RWPE2 (cell line): ENCODE measurements around the gene CLN6.
A peak's percentile ranks its signal among the peaks of the same experiment; 100 is the strongest.
"Not testable (repeated sequence)": the region's sequence is repeated elsewhere in the genome, so short reads cannot be mapped to it uniquely, and the experiment has no call there.

ENCODE experiments used
- ATAC-seq: fragments of 200-7000 bp; cut with Tn5 transposase; 3 replicates; pipeline ENCODE4 v1.9.1; 2021; ENCODE audit warnings: low read depth
- DNase-seq: peaks from one replicate; pipeline ENCODE4 v3.0.0-alpha.2; 2020; ENCODE audit warnings: low spot score
- H3K27ac ChIP-seq: fragments of 450-650 bp; 2 replicates; pipeline ENCODE4 v1.5.1; 2017; ENCODE audit warnings: mild to moderate bottlenecking; ENCODE audit not compliant: poor library complexity, severe bottlenecking
- H3K27me3 ChIP-seq: fragments of 250-450 bp; sonication (Bioruptor Pico); 2 replicates; pipeline ENCODE4 v1.5.1; 2021; ENCODE audit warnings: mild to moderate bottlenecking, moderate library complexity; ENCODE audit not compliant: insufficient read depth, poor library complexity, severe bottlenecking
- H3K36me3 ChIP-seq: fragments of 250-450 bp; sonication (Bioruptor Pico); 2 replicates; pipeline ENCODE4 v1.5.1; 2020; ENCODE audit warnings: low read depth, mild to moderate bottlenecking, moderate library complexity
- H3K4me1 ChIP-seq: fragments of 250-450 bp; sonication (Bioruptor Pico); 2 replicates; pipeline ENCODE4 v1.5.1; 2021; ENCODE audit warnings: mild to moderate bottlenecking, moderate library complexity; ENCODE audit not compliant: insufficient read depth, poor library complexity, severe bottlenecking
- H3K4me3 ChIP-seq: fragments of 250-450 bp; sonication (Bioruptor Pico); 2 replicates; pipeline ENCODE4 v1.5.1; 2021; ENCODE audit warnings: mild to moderate bottlenecking, moderate library complexity; ENCODE audit not compliant: severe bottlenecking
- H3K9me3 ChIP-seq: fragments of 250-450 bp; sonication (Bioruptor Pico); 2 replicates; pipeline ENCODE4 v1.5.1; 2021; ENCODE audit warnings: mild to moderate bottlenecking, moderate library complexity; ENCODE audit not compliant: severe bottlenecking
- TF ChIP-seq, protein P1 (sequence below): fragments of 450-650 bp; IDR thresholded peaks from one replicate; pipeline ENCODE4 v1.5.1; 2017; ENCODE audit warnings: mild to moderate bottlenecking, moderate library complexity; ENCODE audit not compliant: poor library complexity, severe bottlenecking

CLN6 gene

DNA sequence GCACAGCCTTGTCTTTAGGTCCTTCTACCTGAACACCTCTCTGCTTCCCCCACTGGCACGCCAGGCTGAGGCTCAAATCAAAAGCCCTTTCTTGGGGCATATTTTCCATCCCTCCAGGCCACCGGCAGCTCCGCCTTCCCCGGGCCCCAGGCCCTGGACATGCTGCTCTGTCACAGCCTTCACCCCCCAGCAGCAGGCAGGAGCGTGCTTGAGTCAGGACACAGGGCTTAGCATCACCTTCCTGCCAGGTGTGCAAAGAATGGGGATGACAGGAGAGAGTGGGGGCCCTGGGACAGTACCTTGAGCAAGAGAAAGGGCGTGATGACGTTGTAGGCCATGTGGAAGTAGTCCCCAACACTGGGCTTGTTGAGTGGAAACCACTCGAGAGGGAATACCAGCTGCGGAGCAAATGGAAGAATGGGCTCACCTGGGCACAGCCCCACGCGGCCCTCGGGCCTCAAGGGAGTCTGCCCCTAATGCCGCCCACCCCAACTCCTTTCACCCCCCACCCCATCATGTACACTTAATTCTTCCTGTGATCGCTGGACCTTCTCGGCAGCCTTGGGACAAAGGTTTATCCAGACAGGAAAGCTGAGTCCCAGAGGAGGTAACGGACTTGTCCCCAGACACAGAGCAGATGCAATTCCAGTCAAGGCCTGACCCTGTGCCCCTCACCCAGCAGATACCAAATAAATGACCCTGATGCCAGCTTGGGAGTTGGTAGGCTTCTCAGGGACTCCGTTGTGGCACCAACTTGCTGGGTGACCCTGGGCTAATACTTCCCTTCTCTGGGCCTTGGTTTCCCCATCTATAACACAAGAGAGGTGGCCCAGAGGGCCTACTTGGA, 15.3 kb downstream of the CLN6 start:
- peaks cover 36% of the 10 kb centered on the region for H3K36me3 ChIP-seq
- H3K9me3 ChIP-seq = no peaks in the 10 kb centered on the region
- no peaks in the 10 kb centered on the region for H3K27me3 ChIP-seq
- H3K4me1 ChIP-seq = peaks cover 5% of the 10 kb centered on the region
- TF ChIP-seq, protein P1, sequence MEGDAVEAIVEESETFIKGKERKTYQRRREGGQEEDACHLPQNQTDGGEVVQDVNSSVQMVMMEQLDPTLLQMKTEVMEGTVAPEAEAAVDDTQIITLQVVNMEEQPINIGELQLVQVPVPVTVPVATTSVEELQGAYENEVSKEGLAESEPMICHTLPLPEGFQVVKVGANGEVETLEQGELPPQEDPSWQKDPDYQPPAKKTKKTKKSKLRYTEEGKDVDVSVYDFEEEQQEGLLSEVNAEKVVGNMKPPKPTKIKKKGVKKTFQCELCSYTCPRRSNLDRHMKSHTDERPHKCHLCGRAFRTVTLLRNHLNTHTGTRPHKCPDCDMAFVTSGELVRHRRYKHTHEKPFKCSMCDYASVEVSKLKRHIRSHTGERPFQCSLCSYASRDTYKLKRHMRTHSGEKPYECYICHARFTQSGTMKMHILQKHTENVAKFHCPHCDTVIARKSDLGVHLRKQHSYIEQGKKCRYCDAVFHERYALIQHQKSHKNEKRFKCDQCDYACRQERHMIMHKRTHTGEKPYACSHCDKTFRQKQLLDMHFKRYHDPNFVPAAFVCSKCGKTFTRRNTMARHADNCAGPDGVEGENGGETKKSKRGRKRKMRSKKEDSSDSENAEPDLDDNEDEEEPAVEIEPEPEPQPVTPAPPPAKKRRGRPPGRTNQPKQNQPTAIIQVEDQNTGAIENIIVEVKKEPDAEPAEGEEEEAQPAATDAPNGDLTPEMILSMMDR = no peak
- DNase-seq (peak; percentile 62), ATAC-seq (no peak)
- no peak overlapping the region for H3K27ac ChIP-seq
- H3K4me3 ChIP-seq = no peak overlapping the region

DNA sequence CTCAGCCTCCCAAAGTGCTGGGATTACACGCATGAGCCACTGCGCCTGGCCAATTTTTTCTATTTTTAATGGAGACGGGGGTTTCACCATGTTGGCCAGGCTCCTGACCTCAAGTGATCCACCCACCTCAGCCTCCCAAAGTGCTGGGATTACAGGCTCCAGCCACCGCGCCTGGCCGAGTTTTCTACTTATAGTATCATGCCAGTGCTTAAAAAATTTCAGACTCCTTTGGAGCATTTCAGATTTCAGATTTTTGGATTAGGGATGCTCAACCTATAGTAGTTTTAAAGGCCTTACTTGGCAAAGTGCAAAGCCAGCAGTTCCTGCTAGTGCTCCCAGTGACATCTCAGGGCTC, 16.1 kb downstream of the CLN6 start:
- H3K36me3 ChIP-seq = peaks cover 35% of the 10 kb centered on the region
- H3K27me3 ChIP-seq, H3K4me3 ChIP-seq, H3K4me1 ChIP-seq, ATAC-seq, H3K9me3 ChIP-seq, H3K27ac ChIP-seq: not testable (repeated sequence)
- peak; percentile 22 for DNase-seq

- ATAC-seq = no peak
- peaks cover 19% of the 10 kb centered on the region for H3K36me3 ChIP-seq
Observed at GRCh38 chr15:68211656-68212320, 17.7 kb downstream of the CLN6 start.

DNA sequence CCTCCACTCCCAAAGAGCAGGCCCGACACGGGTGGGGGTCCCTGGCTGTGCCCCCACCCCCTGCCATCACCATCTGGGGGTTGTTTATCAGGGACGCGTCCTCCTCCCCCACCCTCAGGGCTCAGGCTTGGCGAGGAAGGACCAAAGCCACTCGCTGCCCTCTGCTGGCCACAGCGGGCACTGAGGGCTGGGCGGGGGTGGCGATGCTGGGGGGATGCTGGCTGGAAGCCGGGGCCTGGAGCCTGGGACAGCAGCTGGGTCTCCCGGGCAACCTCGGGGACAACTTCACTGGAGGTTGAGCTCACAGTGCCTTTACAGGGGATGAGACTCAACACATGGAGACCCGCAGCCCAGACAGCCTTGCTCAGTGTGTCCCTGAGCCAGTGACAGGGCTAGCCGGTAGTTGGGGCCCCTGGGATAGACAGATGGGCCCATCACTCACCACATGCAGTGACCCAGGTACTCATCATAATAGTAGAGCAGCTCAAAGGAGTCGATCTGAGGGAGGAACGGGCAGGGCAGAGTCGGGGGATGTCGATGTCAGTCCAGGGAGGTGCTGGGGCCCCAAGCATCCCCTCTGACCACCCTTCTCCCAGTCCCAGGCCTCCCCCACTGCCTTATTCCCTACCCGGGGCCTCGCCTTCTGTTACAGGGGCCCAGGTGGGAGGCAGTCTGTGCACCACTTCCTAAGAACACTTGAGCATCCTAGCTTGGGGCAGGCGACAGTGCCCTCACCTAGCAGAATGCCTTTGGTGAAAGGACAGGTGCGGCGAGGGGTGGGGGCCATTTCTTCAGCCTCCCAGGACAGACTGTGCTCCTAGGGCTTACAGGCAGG, 18.5 kb downstream of the CLN6 start:
- Histone ChIP-seq H3K4me1 (peaks cover 5% of the 10 kb centered on the region), H3K9me3 (no peaks in the 10 kb centered on the region), H3K36me3 (peaks cover 11% of the 10 kb centered on the region), H3K27ac (no peak overlapping the region), H3K4me3 (no peak overlapping the region), H3K27me3 (no peaks in the 10 kb centered on the region)
- TF ChIP-seq, protein P1 = peak; percentile 88
- DNase-seq = peak; percentile 79
- peak; percentile 38; the same call in 1 of the 3 replicates for ATAC-seq

More at GRCh38 chr15:68211656-68212320, 17.7 kb downstream of the CLN6 start:
- TF ChIP-seq, protein P1 = no peak
- Histone ChIP-seq H3K27me3 (no peaks in the 10 kb centered on the region), H3K4me3 (no peak overlapping the region), H3K27ac (no peak overlapping the region), H3K4me1 (peaks cover 5% of the 10 kb centered on the region), H3K9me3 (no peaks in the 10 kb centered on the region)
- peak; percentile 74 for DNase-seq

DNA sequence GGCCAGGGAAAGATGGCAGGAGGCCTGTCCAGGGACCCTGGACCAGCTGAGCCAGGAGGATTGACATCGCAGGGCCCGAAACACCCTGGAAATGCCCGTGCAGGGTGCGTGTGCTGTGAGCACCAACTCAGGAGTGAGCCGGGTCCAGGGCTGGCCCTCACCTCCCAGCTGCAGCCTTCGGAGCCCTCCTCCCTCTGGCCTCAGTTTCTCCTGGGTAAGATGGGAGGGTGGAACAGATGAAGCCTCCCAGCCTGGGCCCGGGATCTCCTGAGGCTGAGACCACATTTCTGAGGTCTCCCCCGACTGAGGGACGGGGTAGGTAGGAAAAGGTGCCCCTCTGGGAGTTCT, 19.1 kb downstream of the CLN6 start:
- no peak for ATAC-seq
- peaks cover 5% of the 10 kb centered on the region; the same call in 1 of the 2 replicates for H3K36me3 ChIP-seq
- no peak overlapping the region for H3K4me3 ChIP-seq
- no peak for DNase-seq
- TF ChIP-seq, protein P1 = no peak
- no peaks in the 10 kb centered on the region for H3K27me3 ChIP-seq
- peaks cover 8% of the 10 kb centered on the region for H3K4me1 ChIP-seq
- no peaks in the 10 kb centered on the region for H3K9me3 ChIP-seq
- no peak overlapping the region for H3K27ac ChIP-seq
